GM21529 (cell line): ENCODE data around the gene OXT.
"Not testable (repeated sequence)": the region's sequence is repeated elsewhere in the genome, so short reads cannot be mapped to it uniquely, and the experiment has no call there.

Experiments used
- ATAC-seq: cut with Tn5 transposase; IDR thresholded peaks from one replicate; pipeline ENCODE4 v1.9.1; 2021; ENCODE audit not compliant: unreplicated experiment

The OXT gene

DNA sequence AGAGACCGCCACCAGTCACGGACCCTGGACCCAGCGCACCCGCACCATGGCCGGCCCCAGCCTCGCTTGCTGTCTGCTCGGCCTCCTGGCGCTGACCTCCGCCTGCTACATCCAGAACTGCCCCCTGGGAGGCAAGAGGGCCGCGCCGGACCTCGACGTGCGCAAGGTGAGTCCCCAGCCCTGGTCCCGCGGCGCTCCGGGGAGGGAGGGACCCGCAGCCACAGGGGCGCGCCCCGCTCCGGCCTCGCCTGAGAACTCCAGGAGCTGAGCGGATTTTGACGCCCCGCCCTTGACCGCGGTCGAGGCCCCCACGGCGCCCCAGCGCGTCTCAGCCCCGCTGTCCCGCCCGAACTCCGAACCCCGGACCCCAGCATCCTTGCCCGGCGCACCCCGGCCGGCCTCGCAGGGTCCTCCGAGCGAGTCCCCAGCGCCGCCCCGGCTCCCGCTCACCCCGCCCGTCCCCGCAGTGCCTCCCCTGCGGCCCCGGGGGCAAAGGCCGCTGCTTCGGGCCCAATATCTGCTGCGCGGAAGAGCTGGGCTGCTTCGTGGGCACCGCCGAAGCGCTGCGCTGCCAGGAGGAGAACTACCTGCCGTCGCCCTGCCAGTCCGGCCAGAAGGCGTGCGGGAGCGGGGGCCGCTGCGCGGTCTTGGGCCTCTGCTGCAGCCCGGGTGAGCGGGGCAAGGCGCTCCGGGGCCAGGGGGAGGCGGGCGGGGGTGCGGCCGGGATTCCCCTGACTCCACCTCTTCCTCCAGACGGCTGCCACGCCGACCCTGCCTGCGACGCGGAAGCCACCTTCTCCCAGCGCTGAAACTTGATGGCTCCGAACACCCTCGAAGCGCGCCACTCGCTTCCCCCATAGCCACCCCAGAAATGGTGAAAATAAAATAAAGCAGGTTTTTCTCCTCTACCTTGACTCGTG is at the start of gene OXT:
OXT (plus strand) TSS at position 11 of the 920 bp plus-strand sequence; CDS start at position 47, 36 bp downstream.
- ATAC-seq = no peak

DNA sequence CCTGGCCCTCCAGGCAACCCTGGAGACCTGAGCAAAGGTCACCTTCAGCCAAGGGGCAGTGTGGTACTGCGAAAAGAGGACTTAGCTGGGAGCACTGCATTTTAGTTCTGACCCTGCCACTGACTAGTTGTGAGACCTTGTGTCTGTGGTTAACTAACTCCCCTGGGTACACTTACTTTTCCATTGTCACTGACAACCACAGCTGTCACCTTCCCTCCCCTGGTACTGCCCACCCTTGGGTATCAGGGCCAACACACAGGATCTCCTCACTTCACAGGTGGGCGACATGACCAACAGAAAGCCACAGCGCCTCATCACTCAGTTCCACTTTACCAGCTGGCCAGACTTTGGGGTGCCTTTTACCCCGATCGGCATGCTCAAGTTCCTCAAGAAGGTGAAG is 49.6 kb upstream of the OXT start:
- no peak for ATAC-seq

DNA sequence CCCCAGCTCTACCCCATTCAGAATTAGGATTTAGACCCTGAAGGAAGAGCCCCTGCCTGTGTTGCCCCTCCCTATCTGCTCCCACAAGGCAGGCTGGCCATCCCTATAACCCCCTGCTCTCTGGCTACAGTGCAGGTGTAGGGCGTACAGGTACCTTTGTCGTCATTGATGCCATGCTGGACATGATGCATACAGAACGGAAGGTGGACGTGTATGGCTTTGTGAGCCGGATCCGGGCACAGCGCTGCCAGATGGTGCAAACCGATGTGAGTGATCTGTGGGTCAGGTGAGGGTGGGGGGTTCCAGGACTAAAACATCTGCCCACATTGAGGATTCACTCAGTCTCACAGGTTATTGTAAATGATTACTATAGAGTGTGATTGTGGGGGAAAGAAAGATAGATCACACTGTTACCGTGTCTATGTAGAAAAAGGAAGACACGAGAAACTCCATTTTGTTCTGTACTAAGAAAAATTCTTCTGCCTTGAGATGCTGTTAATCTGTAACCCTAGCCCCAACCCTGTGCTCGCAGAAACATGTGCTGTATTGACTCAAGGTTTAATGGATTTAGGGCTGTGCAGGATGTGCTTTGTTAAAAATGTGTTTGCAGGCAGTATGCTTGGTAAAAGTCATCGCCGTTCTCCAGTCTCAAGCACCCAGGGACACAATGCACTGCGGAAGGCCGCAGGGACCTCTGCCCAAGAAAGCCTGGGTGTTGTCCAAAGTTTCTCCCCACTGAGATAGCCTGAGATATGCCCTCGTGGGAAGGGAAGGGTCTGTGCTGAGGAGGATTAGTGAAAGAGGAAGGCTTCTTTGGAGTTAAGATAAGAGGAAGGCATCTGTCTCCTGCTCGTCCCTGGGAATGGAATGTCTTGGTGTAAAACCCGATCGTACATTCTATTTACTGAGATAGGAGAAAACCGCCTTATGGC is 48.6 kb upstream of the OXT start:
- not testable (repeated sequence) for ATAC-seq

DNA sequence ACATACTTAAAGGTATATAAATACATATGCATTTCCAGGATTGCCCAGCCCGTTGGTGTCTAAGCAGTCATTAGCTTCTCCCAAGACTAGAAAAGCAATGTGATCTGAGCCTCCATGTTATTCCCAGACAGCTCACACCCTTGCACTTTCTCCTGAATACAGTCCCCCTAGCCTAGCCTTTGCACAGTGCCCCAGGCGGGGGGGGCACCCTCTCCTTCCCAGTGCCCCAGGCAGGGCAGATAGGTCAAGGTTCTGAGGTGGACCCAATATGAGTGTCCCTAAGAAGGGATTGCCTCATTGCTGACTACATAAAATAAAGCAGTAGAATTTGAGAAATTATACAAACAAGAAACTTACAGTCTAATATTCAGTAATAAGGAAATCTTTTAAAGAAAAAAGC is 43.4 kb upstream of the OXT start:
- no peak for ATAC-seq

DNA sequence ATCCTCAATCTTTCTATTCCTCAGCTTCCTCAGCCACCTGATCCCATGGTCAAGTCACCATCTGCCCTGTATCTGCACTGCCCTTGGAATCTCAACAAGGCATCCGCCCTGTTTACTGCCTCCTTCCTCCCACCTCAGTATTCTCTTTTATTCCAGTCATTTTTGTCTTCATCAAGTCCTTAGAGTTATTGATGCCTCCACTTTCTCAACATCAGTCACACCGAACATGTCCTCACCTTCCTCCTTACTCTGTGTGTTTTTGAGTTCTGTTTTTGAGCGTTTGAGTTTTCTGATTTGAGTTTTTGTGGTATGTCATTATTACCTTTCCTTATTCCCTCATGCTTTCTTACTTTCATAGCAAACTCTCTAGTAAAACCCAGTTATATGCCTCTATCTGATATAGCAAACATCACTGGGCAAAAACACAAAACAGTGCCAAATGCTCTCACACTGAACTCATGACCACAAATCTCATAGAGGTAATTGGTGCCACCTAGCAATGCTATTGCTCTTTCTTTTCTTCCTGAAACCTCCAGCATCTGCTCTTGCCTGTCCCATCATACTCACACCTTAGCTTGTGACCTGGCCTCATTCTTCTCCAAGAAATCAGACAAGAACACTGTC is 39.8 kb upstream of the OXT start:
- no peak for ATAC-seq

DNA sequence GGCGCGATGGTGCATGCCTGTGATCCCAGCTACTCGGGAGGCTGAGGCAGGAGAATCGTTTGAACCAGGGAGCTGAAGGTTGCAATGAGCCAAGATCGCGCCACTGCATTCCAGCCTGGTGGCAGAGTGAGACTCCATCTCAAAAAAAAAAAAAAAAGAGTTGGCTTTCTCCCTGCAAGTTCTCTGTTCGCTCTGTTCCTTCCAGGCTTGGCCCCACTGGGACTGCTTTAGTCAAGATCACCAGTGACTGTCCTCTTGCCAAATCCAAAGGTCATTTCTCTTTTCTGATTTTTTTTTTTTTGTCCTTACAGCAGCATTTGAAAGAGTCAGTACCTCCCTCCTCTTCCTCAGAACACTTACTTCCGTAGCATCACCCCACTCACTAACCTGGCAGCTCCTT is 38.8 kb upstream of the OXT start:
- no peak for ATAC-seq

DNA sequence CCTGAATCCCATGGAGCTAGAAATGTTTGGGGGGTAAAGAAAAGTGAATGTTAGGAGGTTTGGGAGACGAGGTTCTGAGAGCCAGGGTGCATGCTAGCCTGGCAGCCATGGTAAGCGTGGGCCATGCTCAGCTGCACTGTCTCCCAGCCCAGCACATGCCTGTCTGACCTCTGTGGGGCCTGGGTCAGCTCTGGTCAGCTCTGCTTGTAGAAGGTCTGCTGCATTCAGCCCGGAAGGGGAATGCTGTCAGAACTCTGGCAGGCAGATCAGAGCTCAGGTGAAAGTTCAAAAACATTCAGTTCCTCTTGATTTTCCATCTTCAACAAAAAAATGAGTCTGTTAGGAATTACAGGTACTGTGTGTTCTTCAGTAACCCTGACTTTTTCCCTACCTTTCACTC is 33.8 kb upstream of the OXT start:
- ATAC-seq = no peak

DNA sequence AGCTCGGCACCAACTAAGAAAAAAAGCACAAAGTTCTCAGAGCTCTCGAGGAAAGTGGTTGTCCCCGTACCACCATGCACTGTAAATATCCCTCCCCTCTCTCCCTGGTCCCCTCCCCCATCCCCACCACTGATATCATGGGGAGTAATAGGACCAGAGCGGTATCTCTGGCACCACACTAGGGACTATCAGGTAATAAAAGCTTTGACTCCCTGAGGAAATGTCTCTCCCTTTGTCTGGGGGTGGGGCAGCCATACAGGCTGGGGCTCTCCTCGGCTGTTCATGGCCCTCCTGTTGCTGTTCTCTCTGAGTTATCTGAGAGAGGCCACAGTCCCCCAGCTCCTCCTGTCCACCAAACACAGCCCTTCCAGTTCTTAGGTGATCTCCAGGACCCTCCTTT is 33.0 kb upstream of the OXT start:
- ATAC-seq = no peak

DNA sequence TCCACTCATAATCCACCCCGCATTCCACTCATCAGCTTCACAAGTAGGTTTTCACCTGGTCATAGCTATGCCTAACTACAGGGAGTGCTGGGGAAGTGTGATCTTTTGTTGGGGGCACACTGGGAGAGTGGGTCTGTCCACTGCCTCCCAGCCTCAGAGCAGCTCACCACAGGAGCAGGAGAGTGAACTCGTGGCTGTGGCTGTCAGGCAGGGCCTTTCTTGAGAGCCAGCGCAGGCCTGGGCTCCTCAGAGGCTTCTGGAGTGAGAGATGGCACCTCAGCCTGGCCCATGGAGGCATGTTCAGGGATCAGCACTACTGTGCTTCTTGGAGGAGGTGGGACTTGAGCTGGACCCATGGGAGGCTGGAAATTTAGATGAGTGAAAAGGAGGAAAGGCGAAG is 32.0 kb upstream of the OXT start:
- ATAC-seq = no peak

DNA sequence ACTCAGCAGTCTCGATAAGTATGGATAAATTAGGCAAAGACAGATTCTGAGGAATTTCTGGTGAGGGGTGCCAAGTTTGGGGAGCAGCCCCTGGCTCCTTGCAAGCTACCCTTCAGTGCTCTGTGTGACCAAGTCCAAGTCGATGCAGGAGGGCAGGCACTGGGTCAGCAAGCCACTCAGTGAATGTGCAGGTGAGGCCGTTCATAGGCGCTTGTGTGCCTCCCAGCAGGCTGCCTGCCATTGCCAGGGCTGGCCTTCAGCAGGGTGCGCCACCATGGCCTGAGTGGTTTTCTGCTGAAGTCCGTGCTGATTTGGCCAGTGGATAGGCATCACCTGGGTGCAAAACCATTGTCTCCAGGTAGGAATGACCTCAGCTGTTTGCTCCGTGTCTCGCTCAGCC is 31.3 kb upstream of the OXT start:
- ATAC-seq = no peak

DNA sequence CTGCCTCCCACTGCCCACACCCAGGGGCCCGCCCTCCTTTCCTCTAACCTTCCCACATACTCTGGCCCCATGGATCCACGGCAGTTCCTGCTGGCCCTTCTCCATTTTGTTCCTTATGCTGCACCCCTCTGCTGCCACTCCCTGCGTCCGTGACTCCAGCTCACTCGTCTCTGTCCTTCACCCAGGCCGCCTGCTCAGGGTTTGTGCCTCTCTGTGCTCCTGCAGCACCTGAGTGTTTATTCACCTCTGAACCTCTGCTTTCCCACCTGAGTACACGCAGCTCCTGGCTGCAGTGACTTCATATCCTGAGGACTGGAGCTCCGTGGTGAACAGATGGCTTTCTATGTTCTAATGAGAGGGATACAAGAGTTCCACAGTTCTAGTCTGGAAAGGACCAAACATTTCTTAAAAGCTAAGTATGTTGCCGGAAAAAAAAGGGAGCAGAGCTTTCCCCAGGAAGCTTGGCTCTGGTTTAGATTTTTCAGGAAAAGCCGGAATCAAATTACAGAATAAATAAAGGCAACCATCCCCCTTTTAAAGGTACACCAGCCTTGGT is 29.5 kb upstream of the OXT start:
- no peak for ATAC-seq

DNA sequence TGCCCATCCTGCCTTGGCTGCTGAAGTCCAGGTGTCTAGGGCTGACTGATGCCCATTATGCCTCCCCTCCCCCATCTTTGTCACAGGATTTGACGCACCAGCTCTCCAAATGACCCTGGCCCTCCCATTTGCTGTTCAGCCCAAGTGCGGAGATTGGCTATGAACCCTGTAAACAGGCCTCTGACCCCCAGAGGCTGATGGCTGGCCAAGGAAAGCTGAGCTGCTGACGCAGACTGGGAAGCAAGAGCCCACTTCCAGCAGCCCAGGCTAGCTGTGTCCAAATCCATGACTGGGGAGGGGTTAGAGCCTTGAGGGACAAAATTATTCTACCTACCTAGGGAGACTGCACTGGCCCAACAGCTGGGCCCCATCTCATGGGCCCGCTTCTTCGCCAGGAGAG is 28.8 kb upstream of the OXT start:
- no peak for ATAC-seq

DNA sequence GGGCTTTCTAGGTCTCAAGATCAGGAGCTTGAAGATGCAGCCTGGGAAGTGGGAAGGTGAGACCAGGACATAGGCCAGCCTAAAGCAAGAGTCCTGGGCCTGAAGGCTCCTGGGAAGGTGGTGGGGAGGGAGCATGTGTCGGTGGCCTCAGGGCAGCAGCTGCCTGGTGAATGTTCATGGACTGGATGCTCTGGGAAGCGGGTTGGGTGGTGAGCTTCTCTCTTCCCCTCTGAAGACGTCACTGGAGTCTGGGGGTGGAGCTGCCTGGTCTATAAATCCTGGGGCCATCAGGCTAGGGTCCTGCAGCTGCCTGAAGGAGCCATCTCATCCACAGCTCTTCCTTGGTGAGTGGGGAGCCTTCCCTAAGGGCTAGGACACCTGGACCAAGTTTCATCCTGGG is 28.1 kb upstream of the OXT start, which contains the start of gene GNRH2:
GNRH2 (plus strand) TSS at position 301 of the 400 bp plus-strand sequence. CDS start 793 bp downstream, outside the sequence.
- no peak for ATAC-seq

DNA sequence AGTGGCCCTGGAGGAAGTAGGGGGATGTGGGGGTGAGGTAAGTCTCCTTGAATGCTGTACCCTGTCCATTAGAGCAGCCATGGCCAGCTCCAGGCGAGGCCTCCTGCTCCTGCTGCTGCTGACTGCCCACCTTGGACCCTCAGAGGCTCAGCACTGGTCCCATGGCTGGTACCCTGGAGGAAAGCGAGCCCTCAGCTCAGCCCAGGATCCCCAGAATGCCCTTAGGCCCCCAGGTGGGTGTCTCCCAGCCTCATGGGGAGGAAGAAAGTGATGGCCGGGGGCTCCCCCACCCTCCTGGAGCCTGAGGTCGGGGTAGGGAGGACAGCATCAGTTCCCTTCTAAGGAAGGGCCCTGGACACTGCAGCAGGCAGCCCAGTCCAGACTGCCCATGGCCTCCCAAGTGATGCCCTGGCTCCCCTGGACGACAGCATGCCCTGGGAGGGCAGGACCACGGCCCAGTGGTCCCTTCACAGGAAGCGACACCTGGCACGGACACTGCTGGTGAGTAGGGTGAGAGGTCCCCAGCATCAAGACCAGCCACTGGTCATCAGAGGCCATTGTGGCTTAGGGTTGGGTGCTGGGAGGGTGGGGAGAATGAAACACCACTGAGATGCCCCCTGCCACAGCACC is 27.0 kb upstream of the OXT start:
- ATAC-seq = no peak

DNA sequence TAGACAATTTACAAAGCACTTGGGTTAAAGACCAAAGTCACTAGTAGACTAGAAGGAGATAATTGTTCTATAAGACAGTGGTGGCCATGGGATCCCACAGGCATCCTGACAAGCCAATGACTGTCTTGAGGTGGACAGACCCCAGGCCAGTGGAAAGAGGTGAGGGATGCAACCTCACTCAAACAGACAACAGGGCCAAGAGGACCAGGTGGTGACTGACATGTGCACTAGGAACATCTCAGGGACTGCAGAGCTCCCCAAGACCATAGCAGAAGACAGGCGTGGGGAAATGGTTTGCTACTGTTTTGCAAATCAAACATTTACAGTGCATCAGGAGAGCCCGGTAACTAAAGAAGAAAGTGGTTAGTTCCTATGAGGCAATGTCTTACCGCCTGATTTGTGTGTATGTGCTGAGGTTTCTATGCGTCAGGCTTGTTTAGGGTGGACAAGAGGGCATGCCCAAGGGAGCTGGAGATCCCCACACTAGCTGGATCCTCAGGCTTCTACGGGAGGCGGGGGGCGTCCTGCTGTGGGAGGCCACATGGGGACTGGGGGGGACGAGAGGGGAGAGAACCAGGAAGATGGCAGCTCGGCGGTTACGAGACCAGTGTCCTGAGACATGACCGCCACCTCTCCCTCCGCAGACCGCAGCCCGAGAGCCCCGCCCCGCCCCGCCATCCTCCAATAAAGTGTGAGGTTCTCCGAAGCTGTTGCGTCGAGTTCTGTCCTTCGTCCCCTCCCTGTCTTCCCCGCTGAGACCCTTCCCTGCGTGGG is 26.2 kb upstream of the OXT start:
- ATAC-seq = peak; percentile 48

DNA sequence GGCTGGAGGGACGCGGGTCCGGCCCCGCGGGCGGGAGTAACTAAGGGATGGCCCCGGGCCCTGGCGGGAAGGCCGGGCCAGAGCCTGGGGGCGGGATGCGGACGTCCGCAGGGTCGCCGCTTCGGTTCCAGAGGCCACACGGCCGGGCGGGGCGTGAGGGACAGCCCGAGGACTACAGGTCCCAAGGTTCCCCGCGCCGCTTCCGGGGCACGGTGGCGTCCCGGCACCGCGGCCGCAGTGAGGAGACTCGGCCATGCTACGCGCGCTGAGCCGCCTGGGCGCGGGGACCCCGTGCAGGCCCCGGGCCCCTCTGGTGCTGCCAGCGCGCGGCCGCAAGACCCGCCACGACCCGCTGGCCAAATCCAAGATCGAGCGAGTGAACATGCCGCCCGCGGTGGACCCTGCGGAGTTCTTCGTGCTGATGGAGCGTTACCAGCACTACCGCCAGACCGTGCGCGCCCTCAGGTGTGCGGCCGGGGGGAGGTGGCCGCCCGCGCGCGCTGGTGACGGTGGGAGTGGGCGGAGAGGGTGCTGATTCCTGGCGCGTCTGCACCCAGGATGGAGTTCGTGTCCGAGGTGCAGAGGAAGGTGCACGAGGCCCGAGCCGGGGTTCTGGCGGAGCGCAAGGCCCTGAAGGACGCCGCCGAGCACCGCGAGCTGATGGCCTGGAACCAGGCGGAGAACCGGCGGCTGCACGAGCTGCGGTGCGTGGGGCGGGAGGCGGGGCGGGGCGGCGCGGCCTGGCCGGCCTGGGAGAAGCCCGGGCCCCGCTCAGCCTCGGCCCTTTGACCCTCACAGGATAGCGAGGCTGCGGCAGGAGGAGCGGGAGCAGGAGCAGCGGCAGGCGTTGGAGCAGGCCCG is 25.4 kb upstream of the OXT start, which contains the start of gene MRPS26:
MRPS26 (plus strand) TSS at position 237 of the 861 bp plus-strand sequence; CDS start at position 254, 17 bp downstream.
- peak; percentile 90 for ATAC-seq

DNA sequence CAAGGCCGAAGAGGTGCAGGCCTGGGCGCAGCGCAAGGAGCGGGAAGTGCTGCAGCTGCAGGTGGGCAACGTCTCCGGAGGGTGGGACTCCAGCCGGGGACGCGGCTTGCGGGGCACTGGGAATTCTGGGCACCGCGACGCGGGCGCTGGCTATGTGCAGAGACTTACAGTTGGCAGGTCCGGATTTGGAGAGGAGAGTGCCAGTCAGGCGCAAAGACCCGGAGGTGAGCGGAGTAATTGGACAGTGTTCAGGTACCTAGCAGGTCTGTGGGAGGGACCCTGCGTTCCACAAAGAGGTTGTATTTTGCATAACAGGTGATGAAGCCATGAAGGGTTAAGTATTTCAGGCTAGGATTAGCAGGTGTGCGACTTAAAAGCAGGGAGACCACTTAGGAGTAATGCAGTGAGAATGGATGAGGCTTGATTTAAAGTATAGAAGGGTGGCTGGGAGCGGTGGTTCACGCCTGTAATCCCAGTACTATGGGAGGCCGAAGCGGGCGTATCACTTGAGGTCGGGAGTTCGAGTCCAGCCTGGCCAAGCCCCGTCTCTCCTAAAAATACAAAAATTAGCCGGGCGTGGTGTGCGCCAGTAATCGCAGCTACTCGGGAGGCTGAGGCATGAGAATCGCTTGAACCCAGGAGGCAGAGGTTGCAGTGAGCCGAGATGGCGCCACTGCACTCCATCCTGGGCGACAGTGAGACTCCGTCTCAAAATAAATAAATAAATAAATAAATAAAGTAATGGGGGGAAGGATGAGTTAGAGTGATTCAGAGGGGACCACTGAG is 24.6 kb upstream of the OXT start:
- ATAC-seq = no peak
